HG03565 (cell line): Measurements from ENCODE around the gene BPIFA3.
"Not testable (repeated sequence)": the region's sequence is repeated elsewhere in the genome, so short reads cannot be mapped to it uniquely, and the experiment has no call there.

Experiments used
- ATAC-seq: cut with Tn5 transposase; IDR thresholded peaks from one replicate; pipeline ENCODE4 v1.9.1; 2021; ENCODE audit warnings: mild to moderate bottlenecking, moderate library complexity; ENCODE audit not compliant: unreplicated experiment

Gene BPIFA3

DNA sequence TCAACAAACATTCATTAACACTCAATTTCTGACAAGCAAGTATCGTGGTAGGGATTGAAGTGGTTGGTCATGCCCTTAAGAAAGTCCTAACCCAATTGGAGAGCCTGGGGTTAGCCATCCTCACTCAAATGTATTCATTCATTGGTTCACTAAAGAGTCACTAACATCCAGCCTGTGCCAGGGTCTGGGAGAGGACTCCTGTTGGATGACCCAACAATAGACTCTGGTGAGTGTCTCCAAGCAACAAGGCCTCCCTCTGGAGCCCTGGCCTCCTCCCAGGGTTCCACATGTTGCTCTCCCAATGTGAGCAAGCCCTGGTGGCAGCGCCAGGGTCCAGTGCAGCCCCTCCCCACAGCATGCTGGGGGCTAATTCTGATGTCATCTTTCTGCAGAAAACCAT lies at the start of gene BPIFA3:
Gene BPIFA3 (plus strand): TSS at position 301 of the 400 bp plus-strand sequence. CDS start 185 bp downstream, outside the sequence.
- no peak for ATAC-seq

DNA sequence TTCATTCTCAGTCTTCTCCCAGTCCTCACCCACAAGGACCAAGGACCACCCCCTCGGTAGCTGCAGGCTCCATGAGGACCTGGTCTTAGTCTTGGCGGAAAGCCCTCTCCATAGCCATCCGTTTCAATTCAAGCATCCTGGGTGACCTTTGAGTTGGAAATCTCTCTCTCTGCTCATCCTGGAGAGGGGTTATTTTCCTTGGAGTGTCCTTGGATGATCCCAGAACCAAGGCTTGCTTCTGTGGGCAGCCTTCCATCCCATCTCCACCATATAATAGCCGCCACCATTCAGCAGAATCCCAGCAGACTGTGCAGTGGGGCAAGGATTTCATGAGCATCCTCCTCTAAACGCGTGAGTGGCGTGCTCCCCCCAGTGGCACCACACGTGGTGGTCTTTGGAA lies 49.3 kb upstream of the BPIFA3 start, which contains the start of gene BPIFA2:
Gene BPIFA2 (plus strand): TSS at position 301 of the 400 bp plus-strand sequence. CDS start 987 bp downstream, outside the sequence.
- ATAC-seq = no peak

DNA sequence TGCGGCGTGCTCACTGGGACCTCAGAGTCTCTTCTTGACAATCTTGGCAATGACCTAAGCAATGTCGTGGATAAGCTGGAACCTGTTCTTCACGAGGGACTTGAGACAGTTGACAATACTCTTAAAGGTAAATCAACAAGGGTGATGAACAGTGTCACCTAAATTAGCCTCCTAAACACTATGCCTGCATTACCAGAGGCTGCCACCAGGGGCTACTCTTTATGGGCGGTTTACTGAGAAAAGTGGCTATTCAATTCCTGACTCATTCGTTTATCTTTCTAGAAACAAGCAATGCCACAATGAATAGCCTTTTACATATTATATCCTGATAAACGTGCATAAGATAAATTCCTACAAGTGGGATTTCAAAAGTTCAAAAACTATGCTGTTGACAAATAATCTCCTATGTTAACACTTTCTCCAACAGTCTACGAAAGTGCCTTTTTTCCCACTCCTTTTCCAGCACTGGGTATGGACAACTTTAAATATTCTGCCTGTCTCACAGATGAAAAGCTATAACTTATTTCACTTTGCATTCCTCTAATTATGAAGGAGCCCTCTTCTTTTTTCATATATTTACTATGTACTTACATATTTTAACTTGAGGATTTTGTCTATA lies 47.9 kb upstream of the BPIFA3 start:
- no peak for ATAC-seq

DNA sequence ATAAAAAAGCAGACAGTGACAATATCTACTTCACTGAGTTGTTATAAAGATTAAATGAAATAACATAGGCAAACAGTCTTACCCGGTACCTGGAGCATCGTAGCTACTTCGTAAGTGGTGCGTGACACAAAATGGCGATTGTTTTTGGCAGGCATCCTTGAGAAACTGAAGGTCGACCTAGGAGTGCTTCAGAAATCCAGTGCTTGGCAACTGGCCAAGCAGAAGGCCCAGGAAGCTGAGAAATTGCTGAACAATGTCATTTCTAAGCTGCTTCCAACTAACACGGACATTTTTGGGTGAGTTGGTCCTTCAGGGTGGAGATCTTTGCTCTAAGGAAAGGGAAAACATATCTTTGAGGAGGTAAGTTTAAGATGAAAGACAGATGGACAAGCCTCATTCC lies 44.4 kb upstream of the BPIFA3 start:
- no peak for ATAC-seq

DNA sequence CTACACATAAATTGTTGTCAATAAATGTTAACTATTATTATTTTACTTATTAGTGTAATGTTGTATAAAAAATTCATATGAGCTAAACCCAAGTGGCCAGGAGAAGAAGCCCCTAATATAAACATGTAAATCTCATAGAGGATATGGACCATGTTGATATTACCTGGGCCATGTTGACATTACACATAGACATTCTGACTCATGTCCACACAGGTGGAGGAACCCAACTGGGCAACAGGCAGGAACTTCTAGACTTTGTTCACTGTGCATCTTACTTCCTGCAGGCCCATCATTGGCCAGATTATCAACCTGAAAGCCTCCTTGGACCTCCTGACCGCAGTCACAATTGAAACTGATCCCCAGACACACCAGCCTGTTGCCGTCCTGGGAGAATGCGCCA lies 42.0 kb upstream of the BPIFA3 start:
- no peak for ATAC-seq

DNA sequence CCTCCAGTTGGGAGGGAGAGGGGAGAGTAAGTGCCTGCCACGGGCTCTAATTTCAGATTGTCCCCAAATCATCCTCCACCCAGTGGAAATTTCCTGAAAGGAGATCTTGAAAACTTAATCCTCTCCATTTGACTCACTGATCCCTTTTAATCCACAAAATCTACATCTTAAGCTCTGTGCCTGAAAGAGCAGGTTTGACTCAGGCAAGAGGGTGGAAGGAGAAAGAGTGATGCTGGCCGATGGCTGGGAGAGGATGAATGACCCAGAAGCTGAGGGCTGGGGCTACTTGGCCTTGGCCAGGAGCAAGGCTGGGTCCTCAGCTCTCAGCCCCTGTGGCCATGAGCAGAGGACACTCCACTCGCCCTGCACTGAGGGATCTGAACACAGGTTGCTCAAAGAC lies 41.1 kb upstream of the BPIFA3 start:
- ATAC-seq = no peak

DNA sequence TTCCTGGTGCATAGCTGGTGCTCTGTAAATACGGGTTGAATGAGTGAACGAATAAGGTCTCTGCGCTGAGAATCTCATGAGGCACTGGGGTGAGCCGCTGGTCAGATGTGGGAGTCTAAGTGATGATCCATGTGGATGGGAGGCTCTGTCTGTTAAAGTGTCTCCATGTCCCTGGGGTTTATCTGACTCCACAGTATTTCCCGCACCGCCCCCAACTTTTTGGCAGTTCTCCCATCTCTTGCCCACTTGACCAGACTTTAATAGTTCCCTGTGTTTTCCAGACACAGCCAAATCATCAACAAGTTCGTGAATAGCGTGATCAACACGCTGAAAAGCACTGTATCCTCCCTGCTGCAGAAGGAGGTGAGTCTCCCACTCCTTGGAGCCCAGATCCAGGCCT lies 39.3 kb upstream of the BPIFA3 start:
- ATAC-seq = no peak

DNA sequence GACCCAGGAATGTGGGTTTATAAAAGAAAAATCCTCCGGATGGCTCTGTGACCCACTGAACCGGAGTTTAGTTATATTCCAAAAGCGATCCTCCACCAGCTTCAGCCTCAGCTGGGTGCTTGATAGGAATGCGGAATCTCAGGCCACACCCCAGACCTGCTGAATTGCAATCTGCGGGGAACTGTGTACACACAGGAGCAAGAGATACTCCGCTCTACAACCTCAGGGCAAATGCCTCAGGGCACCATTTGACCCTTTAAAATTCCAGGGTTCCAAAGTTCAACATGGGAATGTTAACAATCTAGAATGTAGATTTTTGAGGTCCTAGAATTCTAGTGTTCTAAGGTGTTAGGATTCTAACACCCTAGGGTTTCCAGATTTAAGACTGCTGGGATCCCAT lies 38.4 kb upstream of the BPIFA3 start:
- ATAC-seq = no peak

DNA sequence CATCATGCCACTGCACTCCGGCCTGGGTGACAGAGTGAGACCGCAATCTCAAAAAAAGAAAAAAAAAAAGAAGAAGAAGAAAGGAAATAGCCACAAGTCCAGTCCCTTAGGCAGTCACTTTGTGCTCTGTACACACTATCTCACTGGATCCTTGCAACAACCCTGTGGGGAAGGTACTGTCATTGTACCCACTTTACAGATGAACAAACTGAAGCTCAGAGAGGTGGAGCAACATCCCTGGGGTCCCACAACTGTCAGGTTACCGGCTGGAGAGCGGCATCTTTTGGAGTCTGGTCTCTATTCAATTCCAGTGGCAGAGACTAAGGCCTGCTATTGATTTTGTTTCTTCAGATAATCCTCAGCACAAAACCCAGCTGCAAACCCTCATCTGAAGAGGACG lies 37.0 kb upstream of the BPIFA3 start:
- no peak for ATAC-seq

DNA sequence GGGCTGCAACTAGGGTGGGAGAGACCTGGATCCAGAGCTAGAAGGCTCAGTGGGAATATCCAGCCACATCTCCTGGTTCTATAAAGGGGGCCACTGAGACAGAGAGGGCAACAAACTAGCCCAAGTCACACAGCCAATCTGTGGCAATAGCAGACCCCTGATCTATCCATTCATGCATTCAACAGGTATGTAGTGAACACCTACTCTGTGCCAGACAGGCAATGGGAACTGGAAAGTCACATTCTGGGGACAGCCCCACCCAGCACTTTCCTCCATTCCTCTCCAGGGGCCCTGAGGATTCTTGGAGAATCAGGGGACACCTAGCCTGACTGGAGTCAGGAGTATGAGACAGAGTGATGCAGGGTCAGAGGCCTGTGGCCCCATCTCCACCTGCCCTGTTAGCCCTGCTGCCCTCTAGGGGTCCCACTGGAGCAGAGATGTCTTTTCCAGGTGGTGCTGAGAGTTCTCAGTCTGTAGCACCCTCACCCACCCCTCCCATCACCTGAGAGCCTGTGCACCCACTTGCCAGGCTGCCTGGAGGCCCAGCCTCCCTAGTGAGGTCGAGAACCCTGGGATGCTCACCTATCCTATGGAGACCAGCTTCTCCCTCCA lies 35.6 kb upstream of the BPIFA3 start:
- no peak for ATAC-seq

DNA sequence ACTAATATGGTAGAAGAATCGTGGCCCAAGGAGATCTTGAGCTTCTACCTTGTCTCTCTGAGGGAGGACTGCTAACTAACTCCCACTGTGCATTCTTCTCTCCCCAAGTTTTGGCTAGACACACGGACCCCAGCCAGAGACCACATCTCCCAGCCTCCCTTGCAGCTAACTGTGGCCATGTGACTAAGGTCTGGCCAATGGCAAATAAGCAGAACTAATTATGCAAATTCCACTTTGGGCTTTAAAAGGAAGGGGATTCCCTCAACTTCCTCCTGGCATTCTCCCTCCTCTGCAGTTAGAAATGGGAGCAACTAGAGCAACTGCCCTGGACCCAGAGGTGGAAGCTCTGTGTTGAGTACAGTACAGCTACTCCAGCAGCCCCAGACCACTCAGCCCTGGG lies 33.8 kb upstream of the BPIFA3 start:
- ATAC-seq = no peak

DNA sequence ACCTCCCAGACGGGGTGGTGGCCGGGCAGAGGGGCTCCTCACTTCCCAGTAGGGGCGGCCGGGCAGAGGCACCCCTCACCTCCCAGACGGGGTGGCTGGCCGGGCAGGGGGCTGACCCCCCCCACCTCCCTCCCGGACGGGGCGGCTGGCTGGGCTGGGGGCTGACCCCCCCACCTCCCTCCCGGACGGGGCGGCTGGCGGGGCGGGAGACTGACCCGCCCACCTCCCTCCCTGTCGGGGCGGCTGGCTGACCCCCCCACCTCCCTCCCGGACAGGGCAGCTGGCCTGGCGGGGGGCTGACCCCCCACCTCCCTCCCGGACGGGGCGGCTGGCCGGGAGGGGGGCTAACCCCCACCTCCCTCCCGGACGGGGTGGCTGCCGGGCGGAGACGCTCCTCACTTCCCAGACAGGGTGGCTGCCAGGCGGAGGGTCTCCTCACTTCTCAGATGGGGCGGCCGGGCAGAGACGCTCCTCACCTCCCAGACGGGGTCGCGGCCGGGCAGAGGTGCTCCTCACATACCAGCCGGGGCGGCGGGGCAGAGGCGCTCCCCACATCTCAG lies 32.0 kb upstream of the BPIFA3 start:
- not testable (repeated sequence) for ATAC-seq

DNA sequence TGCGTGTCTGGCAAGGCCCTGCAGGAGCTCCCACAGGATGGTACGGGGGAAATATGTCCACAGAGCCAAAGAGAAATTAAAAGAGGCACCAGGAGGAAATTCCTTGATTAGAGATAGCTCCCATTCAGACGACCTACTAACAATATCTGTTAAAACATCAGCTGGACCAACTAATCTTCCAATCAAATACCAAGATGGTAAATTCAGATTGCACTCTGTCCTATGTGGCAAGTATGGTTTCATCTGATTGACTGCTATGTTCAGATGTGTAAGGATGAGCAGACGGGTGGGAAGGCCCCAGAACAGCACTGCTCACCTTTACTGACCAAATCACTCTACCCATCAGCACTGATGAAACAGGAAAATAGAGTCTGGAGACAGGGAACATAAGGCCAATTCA lies 29.7 kb upstream of the BPIFA3 start:
- no peak for ATAC-seq

DNA sequence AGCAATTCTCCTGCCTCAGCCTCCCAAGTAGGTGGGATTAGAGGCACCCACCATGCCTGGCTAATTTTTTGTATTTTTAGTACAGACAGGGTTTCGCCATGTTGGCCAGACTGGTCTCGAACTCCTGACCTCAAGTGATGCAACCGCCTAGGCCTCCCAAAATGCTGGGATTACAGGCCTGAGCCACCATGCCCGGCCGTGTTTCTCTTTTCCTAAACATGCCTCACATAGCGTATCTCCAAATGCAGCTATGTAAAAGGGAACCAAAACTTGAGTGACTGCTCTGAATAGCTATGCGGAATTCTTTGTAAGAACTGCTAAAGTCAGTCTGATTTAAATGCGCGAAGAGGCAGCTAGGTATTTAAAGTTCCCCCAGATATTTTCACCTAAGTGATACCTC lies 28.7 kb upstream of the BPIFA3 start:
- no peak for ATAC-seq

DNA sequence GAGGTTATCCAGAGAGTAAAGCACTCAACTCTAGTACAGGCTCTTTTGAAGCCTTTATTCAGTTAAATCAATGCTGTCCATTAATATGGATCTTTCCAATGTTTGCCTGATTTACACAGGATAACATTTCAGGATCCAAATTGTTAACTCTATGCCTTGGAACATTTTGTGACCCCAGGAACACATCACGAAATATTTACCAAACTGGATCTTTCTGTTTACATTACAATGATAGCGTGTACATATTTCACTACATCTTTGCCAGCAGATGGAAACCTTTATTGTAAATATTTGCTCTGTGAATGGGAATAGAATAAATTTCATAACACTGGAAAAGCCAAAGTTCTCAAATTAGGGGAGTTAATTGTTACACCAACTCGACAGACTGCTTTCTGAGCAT lies 25.7 kb upstream of the BPIFA3 start:
- no peak for ATAC-seq

DNA sequence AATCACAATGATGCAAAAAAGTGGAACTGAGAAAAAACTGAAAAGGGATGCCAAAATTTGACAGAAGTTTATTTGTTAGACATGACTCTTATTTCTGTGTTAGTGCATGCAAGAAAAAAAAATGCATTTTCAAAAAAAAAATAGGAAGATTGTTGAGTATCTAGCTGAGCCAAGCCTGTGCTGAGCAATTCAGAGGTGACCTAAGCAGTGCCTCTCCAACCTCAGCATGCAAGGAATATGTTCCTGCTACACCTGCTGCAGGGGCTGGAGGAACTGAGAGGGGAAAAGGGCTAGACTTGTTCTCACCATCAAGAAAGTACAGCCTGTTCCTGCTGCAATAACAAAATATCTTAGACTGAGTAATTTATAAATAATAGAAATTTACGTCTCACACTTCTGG lies 25.2 kb upstream of the BPIFA3 start:
- no peak for ATAC-seq

DNA sequence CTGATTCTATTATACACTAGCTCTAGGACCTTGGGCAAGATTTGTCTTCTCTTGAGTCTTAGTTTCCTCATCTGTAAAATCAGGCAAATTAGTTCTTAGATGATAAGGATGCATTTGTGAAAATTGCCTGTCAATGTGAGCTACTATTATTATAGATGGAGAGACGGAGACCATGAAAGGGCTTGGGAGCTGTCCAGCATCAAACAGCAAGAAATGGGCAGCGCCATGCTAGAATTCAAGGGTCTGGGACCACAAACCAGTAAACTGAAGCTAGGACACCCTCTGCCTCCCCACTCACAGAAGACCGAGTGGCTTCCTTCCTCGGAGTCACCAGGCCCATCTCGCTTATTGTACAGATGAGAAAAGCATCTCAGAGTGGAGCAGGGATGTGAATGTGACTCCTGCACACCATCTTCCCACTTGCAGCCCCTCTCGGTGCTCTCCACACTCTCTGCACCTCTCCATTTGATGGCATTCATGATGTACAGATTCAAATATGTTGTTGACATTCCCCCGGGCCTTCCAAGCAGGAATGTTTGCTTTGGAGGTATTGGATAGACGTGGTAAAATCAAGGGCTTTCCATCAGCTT lies 24.1 kb upstream of the BPIFA3 start:
- no peak for ATAC-seq

DNA sequence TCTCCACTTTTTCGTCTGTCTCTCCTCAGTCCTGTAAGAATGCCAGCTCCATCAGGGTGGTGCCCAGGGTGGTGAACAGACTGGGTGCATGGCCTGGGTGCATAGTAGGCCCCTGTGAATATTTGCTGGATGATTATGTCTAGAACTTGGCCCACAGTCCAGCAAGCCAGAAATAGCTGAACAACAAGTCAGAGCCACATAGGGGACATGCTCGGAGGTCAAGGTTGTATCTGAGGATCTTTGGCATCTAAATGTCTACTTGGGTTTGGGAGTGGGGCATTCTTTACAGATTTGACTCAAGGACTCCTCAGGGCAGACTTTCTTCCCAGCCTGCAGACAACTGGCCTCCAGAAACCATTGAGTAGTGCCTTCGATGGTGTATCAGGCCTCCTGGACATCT lies 18.1 kb upstream of the BPIFA3 start:
- no peak for ATAC-seq

DNA sequence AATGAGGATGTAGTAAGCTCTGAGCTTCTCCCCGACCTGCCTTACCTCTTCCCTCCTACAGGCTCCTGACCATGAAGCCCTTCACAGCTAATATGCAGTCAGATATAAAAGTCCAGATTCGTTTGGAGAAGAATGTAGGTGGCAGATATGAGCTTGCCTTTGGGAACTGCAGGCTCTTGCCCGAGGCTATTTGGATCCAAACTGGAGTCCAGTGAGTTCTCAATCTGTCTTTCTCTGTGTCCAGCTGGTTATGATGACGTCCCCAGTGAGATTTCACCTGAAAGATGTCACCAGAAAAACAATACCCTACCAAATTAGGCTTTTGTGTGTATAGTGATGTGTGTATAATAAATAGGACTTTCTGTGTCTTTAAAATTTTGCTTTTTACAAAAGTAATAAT lies 14.7 kb upstream of the BPIFA3 start:
- no peak for ATAC-seq

DNA sequence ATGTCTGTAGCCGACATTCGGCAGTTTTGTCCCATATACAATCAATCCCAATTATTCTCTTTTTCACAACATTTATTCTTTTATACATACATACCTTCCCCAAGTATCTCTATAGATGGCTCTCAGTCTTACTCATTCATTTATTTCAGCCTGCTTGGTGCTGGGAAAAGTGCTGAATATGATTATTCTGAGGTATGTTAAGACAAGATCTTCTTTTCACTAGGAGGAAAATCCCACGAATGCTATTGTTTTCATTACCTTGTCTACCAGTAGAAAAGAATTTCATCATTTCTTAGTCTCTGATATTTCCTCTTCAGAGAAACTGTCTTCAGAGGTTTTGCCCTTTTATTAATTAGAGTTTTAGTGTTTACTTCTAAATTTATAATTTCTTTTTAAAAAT lies 13.7 kb upstream of the BPIFA3 start:
- no peak for ATAC-seq

DNA sequence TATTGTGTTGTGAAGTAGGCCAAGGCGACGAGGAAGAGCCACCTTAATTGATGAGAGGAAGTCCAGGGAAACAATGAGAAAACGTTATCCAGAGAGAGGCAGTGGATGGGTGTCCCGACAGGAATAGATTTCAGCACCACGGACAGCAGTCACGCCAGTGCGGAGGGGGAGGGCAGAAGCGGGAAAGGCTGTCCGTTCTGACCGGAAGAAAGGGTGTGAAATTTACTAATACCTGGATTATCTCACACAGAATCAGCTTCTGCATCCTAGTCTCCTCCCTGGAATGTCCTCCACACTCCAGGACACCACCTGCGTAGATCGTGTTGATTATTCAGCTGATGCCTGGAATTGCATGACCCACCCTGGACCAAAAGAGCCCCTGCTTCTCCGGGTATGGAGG lies 7.4 kb upstream of the BPIFA3 start:
- ATAC-seq = no peak

DNA sequence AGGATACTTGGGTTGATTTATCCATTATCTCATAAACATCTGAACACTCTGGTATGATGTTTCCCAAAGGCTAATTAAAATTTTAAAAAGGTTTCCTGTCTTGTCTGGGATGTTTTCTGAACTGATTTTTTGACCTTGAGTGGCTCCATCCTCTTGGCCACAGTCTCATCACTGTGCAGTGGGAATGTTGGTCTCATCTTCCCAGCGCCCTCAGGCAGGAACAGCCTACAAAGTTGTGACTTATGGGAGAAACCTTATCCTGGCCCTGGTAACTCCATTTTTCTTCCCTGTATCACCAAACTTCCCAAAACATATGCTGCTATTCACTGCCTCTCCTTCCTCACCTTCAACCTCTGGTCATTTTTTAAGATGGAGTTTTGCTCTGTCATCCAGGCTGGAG lies 6.8 kb upstream of the BPIFA3 start:
- no peak for ATAC-seq
